HepG2 (cell line): Measurements from ENCODE around the gene C1QC.

Source experiments
- CTCF ChIP-seq: sonication (generic); formaldehyde crosslinking; IDR thresholded peaks from 2 replicates; pipeline ENCODE4 v1.5.0; 2020; ENCODE audit warnings: mild to moderate bottlenecking, missing genetic modification reagents, moderate library complexity
- JUN ChIP-seq: sonication (generic); formaldehyde crosslinking; IDR thresholded peaks from 2 replicates; pipeline ENCODE4 v1.4.0; 2020; ENCODE audit warnings: mild to moderate bottlenecking, missing genetic modification reagents
- MAX ChIP-seq: IDR thresholded peaks from 2 replicates; pipeline ENCODE4 v1.6.1; 2012; ENCODE audit warnings: inconsistent platforms
- ZNF704 ChIP-seq: sonication (generic); formaldehyde crosslinking; IDR thresholded peaks from 2 replicates; pipeline ENCODE4 v1.8.1; 2023; ENCODE audit warnings: mild to moderate bottlenecking, inconsistent platforms, moderate library complexity, missing genetic modification reagents, borderline replicate concordance

- no peak for TF ChIP-seq ZNF704 (CRISPR knock-in tag)
- TF ChIP-seq CTCF (CRISPR knock-in tag) = no peak
- TF ChIP-seq MAX = no peak
- no peak for TF ChIP-seq JUN (CRISPR knock-in tag)
These were observed 34.8 kb downstream of the C1QC start for GRCh38 chr1:22677931-22678896.
